Activated naive CD4-positive, alpha-beta T cell (primary cell): ENCODE data around the gene MYBBP1A.
"Not testable (repeated sequence)": the region's sequence is repeated elsewhere in the genome, so short reads cannot be mapped to it uniquely, and the experiment has no call there.

Experiments
- DNase-seq, 4 experiments: peaks; one replicate each; lab custom pipeline; 2025; lab: John Stamatoyannopoulos, UW

The MYBBP1A gene

DNA sequence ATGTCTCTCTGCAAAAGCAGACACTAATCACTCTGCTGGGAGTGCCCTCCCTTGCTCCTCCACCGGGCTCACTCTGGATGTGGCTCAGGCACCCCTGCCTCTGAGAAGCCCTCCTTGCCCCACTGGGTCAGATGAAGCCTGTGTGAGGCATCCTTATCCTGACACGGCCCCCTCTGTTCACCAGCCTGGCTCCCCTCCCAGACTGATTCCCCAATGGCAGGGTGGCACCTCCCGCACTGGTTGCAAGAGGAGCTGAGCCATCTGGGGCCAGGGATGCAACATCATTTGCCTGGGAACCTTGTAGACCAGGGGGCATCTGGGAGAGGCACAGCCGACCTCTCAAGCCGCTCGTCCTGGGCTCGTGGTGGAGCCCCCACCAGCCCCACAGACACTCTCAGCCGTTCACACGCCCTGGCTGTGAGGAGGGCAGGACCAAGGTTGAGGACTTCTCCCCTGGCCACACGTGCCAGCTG lies 35.8 kb upstream of the MYBBP1A start:
- no peak for DNase-seq

DNA sequence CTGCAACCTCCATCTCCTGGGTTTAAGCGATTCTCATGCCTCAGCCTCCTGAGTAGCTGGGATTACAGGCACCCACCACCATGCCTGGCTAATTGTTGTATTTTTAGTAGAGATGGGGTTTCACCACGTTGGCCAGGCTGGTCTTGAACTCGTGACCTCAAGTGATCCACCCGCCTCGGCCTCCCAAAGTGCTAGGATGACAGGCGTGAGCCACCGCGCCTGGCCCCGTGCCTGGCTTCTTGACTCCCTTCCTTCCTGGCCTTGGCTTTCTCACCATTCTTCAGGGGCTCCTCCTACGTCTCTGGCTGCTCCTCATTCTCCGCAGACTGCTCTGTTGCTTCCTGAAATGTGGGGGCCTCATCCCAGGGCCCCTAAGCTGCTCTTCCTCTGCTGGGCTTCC lies 34.9 kb upstream of the MYBBP1A start:
- not testable (repeated sequence) for DNase-seq

DNA sequence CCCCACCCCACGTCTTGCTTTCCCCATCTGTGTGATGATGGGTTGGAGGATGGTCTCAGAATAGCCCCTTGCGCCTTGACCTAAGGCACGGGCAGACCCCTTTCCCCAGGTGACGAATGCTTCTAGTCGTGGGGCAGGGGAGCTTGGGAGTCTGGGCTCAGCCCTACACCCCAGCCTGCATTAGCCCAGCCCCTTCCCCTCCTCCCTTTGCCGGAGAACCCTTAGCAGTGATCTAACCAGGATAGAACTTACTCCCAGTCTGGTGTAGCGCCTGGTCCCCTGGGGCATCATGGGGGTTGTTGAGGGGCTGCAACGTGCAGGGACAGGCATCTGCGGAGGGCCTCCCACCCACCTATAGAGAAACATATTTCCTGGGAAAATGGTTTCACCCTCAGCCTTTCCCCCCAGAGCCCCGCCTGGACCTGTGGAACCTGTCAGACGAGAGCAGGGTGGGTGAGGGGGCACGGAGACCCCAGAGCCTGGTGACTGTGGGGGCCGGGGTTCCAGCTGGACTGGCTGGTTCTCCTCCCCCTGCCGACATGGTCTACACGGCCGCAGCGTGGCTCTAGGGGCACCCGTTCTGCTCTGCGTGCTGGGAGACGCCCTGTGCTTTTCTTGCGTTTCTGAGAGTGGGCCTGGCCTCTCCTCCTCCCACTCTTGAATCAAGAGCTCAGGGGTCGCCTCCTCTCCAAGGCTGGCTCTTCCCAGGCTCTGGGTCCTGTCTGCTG lies 33.9 kb upstream of the MYBBP1A start:
- DNase-seq, result no peak

DNA sequence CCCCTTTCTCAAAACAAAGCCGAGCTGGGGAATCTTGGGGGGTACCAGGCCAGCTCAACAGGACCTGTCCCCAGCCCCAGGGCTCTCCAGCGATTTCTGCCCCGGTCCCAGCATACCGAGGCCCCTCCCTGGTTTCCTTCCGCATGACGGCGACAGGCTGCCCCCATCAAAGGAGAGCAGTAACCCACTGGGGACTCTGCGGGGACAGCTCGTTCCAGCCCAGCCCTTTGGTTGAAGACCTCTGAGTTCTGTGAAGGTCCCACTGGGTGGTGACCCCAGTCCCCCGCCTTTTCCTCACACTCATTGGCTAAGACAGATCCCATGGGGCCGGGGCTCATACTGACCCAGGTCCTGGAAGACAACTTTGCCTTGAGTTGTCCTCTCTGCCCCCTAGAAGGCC lies 33.2 kb upstream of the MYBBP1A start:
- DNase-seq, result no peak

DNA sequence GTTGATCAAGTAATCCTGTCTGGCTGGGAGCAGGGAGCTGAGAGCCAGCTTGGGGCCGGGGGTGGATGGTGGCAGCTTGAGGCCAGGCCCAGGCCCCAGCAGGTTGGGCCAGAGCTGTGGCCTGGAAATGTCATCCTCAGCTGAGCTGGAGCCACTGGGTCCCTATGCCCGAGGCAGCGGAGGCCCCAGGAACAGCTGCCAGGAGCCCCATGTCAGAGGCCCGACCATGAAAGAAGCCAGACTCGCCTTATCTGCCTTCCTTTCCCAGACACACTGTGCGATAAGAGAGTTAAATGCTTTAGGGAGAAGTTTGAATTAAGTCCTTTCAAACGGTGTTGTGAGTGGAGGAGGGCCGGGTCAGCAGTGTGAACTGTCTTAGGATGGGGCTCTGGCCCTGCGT lies 32.6 kb upstream of the MYBBP1A start:
- DNase-seq, result no peak

DNA sequence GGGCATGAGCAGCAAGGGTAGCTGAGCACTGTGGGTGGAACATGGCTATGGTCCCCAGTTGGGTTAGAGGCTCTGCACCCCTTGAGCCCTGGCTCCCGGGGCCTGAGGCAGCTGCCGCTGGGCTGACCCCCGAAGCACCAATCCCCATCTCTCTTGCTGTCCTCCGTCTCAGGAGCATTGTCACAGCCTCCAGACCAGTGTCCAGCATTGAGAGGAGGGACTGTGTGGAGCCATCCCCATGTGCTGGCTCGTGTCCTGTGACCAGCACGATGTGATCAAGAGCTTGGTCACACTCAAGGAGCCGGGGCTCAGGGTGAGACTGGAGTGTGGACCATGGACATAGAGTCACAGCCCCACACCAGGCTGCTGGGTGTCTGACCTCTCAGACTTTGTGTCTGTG lies 32.0 kb upstream of the MYBBP1A start:
- DNase-seq, result no peak

DNA sequence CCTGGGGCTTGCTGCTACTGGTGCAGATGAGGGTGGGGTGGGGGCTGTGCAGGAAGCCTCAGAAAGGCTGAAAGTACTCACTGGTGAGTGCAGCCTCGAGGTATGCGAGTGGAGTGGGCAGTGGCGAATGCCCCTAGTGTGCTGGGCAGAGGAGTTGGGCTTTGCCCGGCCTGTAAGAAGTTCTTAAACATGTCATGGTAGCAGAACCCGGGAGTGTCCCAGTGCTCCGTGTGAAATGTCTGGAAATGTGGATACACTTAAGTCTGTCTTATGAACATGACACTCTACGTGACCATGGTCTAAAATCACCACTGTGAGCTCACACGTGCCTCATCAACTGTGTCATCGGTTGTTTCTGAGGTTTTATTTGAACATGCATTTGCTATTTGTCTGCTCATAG lies 30.9 kb upstream of the MYBBP1A start:
- DNase-seq, result no peak

DNA sequence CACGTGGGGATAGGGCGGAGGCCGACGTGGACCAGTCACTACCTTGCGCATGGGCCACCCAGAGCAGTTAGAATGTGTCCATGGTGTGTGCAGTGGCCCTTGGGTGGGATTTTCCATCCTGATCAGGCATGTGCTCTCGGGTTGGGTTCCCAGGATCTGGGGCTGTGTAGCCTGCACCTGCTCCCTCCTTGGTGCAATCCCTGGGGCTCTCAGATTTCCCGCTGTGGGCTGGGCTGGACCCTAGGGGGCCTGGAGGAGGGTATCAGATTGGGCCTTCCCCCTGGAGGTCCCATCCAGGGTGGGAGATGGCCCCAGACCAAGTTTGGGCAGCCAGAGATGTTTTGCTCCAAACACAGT lies 30.4 kb upstream of the MYBBP1A start:
- no peak for DNase-seq

DNA sequence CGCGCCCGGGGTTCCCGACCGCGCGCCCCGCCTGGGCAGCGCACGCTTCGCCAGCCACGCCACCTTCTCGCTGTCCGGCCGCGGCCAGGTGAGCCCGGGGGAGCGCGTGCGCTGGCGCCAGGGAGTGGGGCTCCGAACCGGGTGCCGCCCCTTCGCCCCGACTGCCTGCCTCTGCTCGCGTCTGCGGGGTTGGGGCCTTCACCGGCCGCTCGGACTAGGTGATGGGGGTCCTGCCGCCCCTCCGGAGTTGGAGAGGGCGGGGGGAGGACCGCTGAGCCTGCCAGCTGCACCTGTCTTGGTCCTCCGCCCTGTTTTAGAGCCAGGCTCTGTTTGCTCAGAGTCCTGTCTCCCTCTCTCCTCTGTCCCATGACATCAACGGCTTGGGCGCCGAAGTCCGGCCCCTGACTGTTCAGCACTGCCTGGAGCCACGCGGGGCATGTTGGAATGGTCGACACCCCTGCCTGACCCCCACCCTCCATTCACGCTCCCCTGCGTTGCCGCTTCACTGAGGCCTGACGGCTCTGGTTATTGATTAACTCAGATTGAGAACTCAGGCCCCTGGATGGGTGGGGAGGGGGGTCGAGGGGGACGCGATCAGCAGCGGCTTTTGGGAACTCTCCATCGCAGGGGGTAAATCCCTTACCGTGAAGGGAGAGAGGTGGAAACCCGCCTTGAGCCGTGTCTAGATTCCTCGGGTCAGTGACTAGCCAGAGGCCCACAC lies 29.9 kb upstream of the MYBBP1A start:
- DNase-seq, result no peak

DNA sequence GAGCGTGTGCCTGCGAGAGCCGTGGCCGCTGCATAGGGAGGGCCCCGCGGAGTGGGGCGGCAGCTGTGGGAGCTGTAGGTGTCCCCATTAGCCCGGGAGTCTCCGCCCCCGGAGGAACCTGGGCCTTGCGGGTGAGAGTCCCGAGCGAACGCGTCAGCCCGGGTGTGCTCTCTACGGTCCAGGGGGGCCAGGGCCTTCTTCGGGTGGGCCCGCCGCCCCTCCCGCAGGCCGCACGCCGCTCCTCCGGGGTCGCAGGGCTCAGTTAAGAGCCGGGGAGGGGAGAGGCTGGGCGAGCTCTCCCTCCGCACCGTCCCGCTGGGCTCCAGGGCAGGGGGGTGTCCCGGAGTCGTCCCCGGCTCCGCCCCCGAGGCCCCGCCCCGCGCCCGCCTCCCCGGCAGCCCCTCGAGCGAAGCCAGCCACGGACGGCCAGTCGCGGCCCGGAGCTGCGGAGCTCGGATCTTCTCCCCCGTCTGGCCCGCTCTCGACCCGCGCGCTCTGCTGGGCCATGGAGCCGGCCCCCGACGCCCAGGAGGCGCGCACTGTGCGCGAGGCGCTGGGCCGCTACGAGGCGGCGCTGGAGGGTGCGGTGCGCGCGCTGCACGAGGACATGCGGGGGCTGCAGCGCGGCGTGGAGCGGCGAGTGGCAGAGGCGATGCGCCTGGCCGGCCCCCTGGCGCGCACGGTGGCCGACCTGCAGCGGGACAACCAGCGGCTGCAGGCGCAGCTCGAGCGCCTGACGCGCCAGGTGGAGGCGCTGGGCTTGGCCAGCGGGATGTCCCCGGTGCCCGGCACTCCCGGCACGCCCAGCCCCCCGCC lies 29.1 kb upstream of the MYBBP1A start, which contains the start of gene SMTNL2:
Gene SMTNL2, plus strand, starts transcription at position 429 of the 816 bp plus-strand sequence. Its CDS starts 77 bp downstream, at position 506.
- no peak for DNase-seq

DNA sequence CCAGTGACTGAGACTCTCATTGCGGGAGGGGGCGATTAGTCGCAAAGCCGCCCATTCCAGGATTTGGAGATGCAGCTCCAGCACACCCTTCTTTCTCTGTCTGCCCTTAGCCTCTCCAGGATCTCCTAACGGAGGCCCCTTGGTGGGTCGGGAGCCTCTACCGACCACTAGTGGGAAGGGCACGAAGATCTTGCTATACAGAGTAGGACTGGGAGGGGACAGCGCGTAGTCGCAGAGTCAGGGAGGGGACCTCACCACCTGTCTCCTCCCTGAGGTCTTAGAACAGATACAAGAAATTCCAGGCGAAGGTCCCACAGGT lies 28.6 kb upstream of the MYBBP1A start:
- DNase-seq, result no peak

DNA sequence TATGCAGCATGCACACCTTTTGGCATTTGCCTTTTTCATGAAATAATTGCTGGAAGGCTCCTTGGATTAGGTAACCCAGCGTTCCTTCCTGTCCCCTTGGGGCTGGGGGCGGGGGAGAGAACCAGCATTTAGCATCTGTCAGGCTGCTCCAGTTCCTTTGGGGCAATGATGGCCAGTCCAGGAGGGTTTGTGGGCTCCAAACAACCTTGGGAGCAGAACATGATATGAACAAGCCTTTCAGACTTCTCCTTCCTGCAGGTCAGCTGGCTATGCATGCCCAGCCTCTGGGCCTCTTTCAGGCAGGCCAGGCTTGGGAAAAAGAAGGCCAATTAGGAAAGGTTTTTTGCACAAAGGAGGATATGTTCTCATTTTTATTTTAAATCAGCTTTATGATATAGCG lies 28.0 kb upstream of the MYBBP1A start:
- DNase-seq, result no peak

DNA sequence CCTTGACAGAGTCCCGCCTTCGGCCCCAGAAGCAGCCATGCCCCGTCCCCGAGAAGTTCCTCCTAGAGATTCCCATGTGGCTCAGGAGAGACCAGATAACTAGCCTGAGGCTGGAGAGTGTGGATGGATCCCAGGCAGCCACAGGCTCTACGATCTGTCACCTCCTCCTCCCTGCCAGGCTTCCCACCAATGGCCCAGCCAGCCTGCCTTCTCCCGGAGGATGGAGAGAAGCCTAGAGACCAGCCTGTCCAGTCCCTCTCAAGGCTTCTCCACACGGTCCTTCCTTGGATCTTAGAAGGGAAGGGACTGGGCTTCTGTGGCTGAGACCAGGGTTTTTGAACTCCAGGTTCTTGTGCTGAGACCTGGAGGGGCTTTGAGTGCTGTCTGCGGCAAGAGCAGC lies 27.5 kb upstream of the MYBBP1A start:
- no peak for DNase-seq

DNA sequence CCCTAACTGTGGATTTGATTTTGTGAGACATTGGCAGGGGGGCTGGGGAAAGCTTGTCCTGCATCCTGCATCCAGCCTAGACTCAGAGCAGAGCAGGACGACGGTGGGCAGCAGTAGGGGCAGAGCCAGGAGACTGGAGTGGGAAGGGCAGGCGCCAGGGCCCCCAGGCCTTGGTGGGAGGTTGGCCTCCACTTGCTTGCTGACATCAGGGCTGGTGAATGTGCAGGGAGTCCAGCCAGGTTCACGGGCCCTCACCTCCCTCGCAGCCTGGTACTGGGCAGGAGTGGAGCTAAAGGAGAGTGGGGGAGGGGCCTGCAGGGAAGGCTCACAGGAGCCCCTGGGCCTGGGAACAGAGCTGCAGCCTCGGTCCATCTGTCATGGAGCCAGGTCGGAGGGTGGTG lies 26.9 kb upstream of the MYBBP1A start:
- DNase-seq, result no peak

DNA sequence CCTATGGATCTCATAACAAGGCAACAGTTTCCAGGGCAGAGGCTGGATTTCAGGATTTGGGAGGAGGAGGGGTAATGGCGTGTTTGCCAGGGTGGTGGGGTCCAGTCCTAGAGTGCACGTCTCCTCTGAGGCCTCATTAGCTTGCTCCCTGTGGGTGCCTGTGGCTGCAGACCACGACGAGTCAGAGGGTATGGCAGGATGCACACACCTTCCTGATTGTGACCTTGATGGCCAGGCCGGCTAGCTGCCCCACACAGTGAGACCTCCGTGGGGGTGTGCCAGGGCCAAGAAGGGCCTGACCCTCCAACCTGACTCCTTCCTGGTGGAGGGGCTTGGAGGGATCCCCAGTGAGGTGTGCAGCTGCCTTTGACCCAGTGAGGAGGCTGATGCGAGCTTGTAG lies 25.1 kb upstream of the MYBBP1A start:
- no peak for DNase-seq

DNA sequence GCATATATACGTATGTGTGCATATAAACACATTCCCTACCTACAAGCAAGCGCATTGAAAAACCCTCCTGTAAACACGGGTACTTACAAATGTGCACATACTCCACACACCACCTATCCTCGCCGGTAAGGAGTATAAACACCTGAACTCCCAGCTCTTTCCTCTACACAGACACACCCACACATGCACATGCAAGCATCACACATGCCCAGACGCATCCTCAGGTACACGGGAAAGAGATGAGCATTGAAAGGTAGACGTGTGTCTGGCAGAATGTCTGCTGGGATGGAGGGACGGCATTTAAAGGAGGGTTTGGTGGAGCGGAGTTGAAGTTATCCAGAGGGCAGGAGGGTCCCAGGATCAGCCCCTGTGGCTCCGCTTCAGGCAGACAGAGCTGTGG lies 24.5 kb upstream of the MYBBP1A start:
- DNase-seq, result no peak

DNA sequence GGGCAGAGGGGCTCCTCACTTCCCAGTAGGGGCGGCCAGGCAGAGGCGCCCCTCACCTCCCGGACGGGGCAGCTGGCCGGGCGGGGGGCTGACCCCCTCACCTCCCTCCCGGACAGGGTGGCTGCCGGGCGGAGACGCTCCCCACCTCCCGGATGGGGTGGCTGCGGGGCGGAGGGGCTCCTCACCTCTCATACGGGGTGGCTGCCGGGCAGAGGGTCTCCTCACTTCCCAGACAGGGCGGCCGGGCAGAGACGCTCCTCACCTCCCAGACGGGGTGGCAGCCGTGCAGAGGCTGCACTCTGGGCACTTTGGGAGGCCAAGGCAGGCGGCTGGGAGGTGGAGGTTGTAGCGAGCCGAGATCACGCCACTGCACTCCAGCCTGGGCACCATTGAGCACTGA lies 23.2 kb upstream of the MYBBP1A start:
- not testable (repeated sequence) for DNase-seq

DNA sequence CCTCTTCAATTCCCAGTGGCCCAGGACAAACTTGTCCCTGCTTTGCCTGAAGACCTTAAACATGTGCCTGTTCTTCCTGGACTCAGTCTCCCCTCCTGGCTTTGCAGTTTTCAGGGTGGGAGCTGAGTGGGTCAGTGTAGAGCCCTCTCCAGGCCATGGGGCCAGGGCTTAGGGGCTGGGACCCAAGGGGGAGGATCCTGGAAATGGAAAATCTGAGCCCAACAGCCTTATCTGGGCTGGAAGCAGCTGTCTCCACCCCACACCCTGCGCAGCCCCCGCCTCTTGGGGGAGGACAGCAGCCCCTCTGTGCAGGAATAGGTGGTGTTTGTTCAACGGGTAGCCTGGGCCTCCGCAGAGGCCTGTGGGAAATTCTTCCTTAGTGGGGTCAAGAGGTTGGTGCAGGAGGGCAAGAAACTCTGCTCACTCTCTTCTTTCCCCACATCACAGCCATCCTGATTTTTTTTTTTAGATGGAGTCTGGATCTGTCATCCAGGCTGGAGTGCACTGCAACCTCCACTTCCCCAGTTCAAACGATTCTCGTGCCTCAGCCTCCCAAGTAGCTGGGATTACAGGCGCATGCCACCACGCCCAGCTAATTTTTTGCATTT lies 22.3 kb upstream of the MYBBP1A start:
- DNase-seq, result no peak

DNA sequence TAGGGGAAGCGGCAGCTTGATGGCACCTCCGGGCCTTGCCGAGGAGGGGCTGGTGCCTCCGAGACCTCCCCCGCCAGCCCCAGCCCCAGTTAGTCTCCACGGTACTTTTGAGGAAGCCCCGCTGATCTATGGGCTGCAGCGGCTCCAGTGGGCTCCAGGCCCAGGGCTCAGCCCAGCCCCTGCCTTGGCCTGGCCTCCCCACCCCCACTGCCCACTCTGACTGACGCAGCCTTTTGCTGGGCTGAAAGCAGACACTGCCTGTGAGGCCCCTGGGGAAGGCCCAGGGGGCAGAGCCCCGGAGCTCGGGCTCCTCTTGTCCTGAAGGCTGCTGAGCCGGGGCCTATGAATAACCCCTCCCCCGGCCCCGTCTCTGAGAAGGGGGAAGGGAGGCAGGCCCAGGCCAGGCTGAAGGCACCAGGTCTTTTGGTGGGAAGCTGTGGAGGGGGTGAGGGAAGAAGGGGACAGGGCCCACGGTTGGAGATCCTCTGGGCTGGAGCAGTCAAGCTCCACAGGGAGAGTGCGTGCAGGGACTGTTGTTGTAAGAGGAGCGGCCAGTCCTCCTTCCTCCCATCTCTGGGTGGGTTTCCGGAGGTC lies 21.6 kb upstream of the MYBBP1A start:
- no peak for DNase-seq

DNA sequence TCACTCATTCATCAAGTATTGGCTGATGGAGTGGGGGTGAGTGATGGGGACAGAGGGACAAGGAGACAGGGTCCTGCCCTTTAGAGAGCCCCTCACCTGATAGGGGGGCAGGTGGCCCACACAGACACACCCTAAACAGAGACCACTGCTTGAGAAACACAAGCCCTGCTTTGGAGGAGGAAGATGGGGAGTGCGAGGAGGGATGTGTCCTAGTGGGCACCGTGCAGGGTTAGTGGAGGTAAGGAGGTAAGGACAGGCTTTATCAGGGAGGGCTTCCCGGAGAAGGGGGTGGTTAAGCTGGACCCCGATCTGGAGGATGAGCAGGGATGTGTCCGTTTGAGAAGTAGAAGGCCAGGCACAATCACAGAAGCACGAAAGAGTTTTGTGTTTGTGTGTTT lies 21.0 kb upstream of the MYBBP1A start:
- DNase-seq, result no peak

DNA sequence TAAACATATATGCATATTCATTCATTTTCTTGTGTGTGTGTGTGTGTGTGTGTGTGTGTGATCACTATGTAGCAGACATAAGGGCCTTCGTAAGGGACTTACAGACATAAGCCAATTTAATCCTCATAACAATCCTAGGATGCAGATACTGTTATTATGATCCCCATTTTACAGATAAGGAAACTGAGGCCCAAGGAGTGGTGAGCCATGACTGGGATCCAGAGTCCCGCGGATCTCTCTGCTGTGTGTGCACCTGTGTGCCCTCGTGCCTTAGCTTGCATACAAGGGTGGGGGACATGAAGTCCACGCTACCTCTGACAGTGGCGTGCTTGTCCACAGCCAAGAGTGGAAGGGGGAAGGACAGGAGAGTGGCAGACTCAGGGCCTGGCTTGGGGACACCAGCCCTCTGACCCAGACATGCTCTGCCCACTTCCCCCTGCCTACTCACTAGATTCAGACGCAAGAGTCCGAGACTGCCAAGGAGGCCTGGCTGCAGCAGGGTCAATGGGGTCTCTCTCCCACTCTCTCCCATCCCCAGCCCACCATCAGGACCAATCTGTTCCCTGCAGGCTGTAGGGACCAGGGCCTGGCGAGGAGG lies 19.4 kb upstream of the MYBBP1A start:
- DNase-seq, result no peak

DNA sequence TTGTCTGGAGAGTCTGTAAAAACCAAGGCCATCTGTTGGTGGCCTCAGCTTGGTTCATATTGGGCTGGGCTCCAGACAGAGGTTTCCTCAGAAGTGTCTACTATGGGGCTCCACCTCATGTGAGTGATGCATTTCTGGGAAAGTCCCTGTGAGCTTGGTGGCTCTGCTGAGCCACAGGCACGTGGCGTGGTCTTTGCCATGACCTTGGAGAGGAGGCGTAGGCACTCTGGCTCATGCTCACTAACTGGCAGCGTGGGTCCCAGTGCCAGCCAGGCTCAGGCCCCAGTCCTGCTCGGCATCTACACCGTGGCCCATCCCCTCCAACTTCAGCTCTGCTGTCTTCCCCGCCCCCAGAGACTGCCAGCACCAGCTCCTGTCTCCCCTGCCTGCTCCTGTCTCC lies 18.5 kb upstream of the MYBBP1A start:
- DNase-seq, result no peak
